PC-3 (cell line): ENCODE data around the gene HOXB6. TPM values are rescaled to one million over a fixed set of nuclear protein-coding genes. Genes with fewer than 3 reads are reported as not detected.

Experiments
- ATAC-seq: fragments of 200-7000 bp; cut with Tn5 transposase; 2 replicates; pipeline ENCODE4 v1.9.1; 2020; ENCODE audit warnings: mild to moderate bottlenecking, moderate library complexity
- BruUV-seq: library from RNA; stranded (reverse); fragments of 400-500 nt; replicated peaks from 2 replicates; lab custom pipeline; 2021; lab: Mats Ljungman, UMichigan
- CTCF ChIA-PET: fragments of 300-600 bp; sonication (Branson Sonifier 250); formaldehyde crosslinking; loops from one replicate; lab custom pipeline; 2022; ENCODE audit warnings: antibody characterized with exemption; lab: Charles Lee
- POLR2A ChIA-PET: fragments of 300-600 bp; sonication (Branson Sonifier 250); formaldehyde crosslinking; loops from one replicate; lab custom pipeline; 2022; ENCODE audit warnings: antibody characterized with exemption; ENCODE audit not compliant: unreplicated experiment; lab: Charles Lee
- DNase-seq: peaks from one replicate; pipeline ENCODE4 v3.0.0-alpha.2; 2015
- H2AFZ ChIP-seq: fragments of 300-600 bp; sonication (generic); 2 replicates; pipeline ENCODE4 v1.6.0; 2016; ENCODE audit warnings: antibody characterized with exemption, low read length
- H3F3A ChIP-seq: fragments of 300-600 bp; sonication (generic); one replicate; pipeline ENCODE4 v1.6.0; 2017; ENCODE audit warnings: antibody characterized with exemption, low read length, control low read depth, mild to moderate bottlenecking; ENCODE audit not compliant: unreplicated experiment
- H3K27ac ChIP-seq: fragments of 300-600 bp; sonication (generic); 2 replicates; pipeline ENCODE4 v1.5.1; 2016; ENCODE audit warnings: mild to moderate bottlenecking, low read length
- H3K27me3 ChIP-seq: fragments of 300-600 bp; sonication (generic); 2 replicates; pipeline ENCODE4 v1.6.1; 2016; ENCODE audit warnings: low read length, mixed read lengths
- H3K36me3 ChIP-seq: fragments of 300-600 bp; sonication (generic); 2 replicates; pipeline ENCODE4 v1.6.1; 2016; ENCODE audit warnings: low read depth, mixed run types, low read length, mixed read lengths
- H3K4me1 ChIP-seq: fragments of 300-600 bp; sonication (generic); 2 replicates; pipeline ENCODE4 v1.5.1; 2016; ENCODE audit warnings: low read length; ENCODE audit not compliant: insufficient read depth
- H3K4me2 ChIP-seq: fragments of 300-600 bp; sonication (generic); 2 replicates; pipeline ENCODE4 v1.6.0; 2016; ENCODE audit warnings: low read length
- H3K4me3 ChIP-seq: fragments of 300-600 bp; sonication (generic); 2 replicates; pipeline ENCODE4 v1.5.1; 2016; ENCODE audit warnings: mild to moderate bottlenecking, low read length, mixed read lengths
- H3K79me2 ChIP-seq: fragments of 300-600 bp; sonication (generic); 2 replicates; pipeline ENCODE4 v1.6.1; 2017; ENCODE audit warnings: low read length, mixed read lengths
- H3K9ac ChIP-seq: fragments of 300-600 bp; sonication (generic); 2 replicates; pipeline ENCODE4 v1.6.0; 2016; ENCODE audit warnings: mild to moderate bottlenecking, low read length
- H3K9me2 ChIP-seq: fragments of 300-600 bp; sonication (generic); replicated peaks from 2 replicates; pipeline ENCODE4 v1.6.1; 2016; ENCODE audit warnings: mixed run types, low read length, mixed read lengths
- H3K9me3 ChIP-seq: fragments of 300-600 bp; sonication (generic); 2 replicates; pipeline ENCODE4 v1.6.1; 2016; ENCODE audit warnings: low read length, mixed read lengths
- H4K20me1 ChIP-seq: fragments of 300-600 bp; sonication (generic); 2 replicates; pipeline ENCODE4 v1.6.1; 2016; ENCODE audit warnings: low read length, mixed read lengths
- CTCF ChIP-seq: fragments of 300-600 bp; sonication (generic); conservative IDR thresholded peaks from 2 replicates; pipeline ENCODE4 v1.5.1; 2017; ENCODE audit warnings: antibody characterized with exemption, low read depth, mild to moderate bottlenecking, low read length
- EZH2 ChIP-seq: fragments of 300-600 bp; sonication (generic); IDR thresholded peaks from one replicate; pipeline ENCODE4 v1.6.1; 2017; ENCODE audit warnings: antibody characterized with exemption, mild to moderate bottlenecking, low read length; ENCODE audit not compliant: unreplicated experiment
- EZH2phosphoT487 ChIP-seq: fragments of 300-600 bp; sonication (generic); IDR thresholded peaks from 2 replicates; pipeline ENCODE4 v1.6.1; 2018; ENCODE audit warnings: mild to moderate bottlenecking, antibody characterized with exemption, low read length, borderline replicate concordance
- intact Hi-C: fragments of 100-400 bp; cut with micrococcal nuclease; formaldehyde crosslinking; loops from 2 replicates; pipeline ENCODE4 v1.9.0; 2023
- total RNA-seq: library from RNA; depleted of rRNA; stranded (reverse); fragments of >200 nt; gene quantifications from 2 replicates; pipeline ENCODE4 v1.2.3, GENCODE V29; 2014

Gene HOXB6
- total RNA-seq, 1 experiment from 2014 or later, result 9.5 TPM

- ChIA-PET CTCF (interaction anchor here (1.0 kb wide), 1 partner anchor 244 kb away, joined by 3 read pairs; no protein-coding TSS in a partner anchor), POLR2A (interaction anchor here (0.5 to 0.6 kb wide), 2 partner anchors 15 to 523 kb away, joined by 3 to 5 read pairs; no protein-coding TSS in a partner anchor)
- Histone ChIP-seq H3K27ac (no peak overlapping the region), H3K27me3 (no peaks in the 10 kb centered on the region), H3K4me3 (no peak overlapping the region), H3K4me2 (no peak overlapping the region), H3K9me2 (no peaks in the 10 kb centered on the region), H3K9ac (no peak overlapping the region), H2AFZ (no peak overlapping the region), H3K79me2 (no peaks in the 10 kb centered on the region), H3K36me3 (no peaks in the 10 kb centered on the region), H3K9me3 (no peaks in the 10 kb centered on the region), H3F3A (no peaks in the 10 kb centered on the region), H4K20me1 (no peaks in the 10 kb centered on the region), H3K4me1 (peaks cover 13% of the 10 kb centered on the region; the same call in 1 of the 2 replicates)
- BruUV-seq, result no TSS peak
- intact Hi-C loops, result no loop called here
- TF ChIP-seq EZH2 (no peak), EZH2phosphoT487 (no peak), CTCF (no peak)
- no peak for ATAC-seq
- DNase-seq, result no peak
These were observed 35.4 kb upstream of the HOXB6 start for GRCh38 chr17:48639982-48640857.

- ATAC-seq (no peak), DNase-seq (no peak)
- intact Hi-C loops, result no loop called here
- Histone ChIP-seq H3K9me2 (no peaks in the 10 kb centered on the region), H3K27ac (no peak overlapping the region), H3K79me2 (no peaks in the 10 kb centered on the region), H3F3A (no peaks in the 10 kb centered on the region), H3K4me3 (no peak overlapping the region), H3K9ac (no peak overlapping the region), H3K27me3 (no peaks in the 10 kb centered on the region), H3K4me2 (no peak overlapping the region), H3K9me3 (no peaks in the 10 kb centered on the region), H3K4me1 (peaks cover 13% of the 10 kb centered on the region; the same call in 1 of the 2 replicates), H3K36me3 (no peaks in the 10 kb centered on the region), H4K20me1 (no peaks in the 10 kb centered on the region), H2AFZ (no peak overlapping the region)
- ChIA-PET CTCF (no interaction called here), POLR2A (no interaction called here)
- TF ChIP-seq EZH2 (no peak), CTCF (no peak), EZH2phosphoT487 (no peak)
- no TSS peak for BruUV-seq
These were observed 34.4 kb upstream of the HOXB6 start for GRCh38 chr17:48639136-48639535.
